Vagina (tissue), 2 donors: Measurements from ENCODE around the gene IL1RN.

Experiments
- CTCF ChIP-seq, 3 experiments: fragments of 450-650 bp in 2 of 3; fragments of 200-600 bp in 1 of 3; sonication (generic) in 1 of 3; IDR thresholded peaks; one replicate each; pipeline ENCODE4 v1.5.1; 2017 to 2019; ENCODE audit warnings: antibody characterized with exemption in 3 of 3, mild to moderate bottlenecking in 2 of 3, moderate library complexity in 2 of 3
- POLR2AphosphoS5 ChIP-seq, 2 donors: sonication (generic); formaldehyde crosslinking; IDR thresholded peaks; one replicate each; pipeline ENCODE4 v1.9.0; 2017; ENCODE audit warnings: antibody characterized with exemption in 2 of 2, mild to moderate bottlenecking in 2 of 2, low read depth in 1 of 2; ENCODE audit not compliant: insufficient read depth in 1 of 2

- no peak for TF ChIP-seq CTCF (IDR thresholded peaks at IDR 0.05)
- no peak for TF ChIP-seq POLR2AphosphoS5 (IDR thresholded peaks at IDR 0.05; ENCODE audit: insufficient read depth in 1 of 2, low read depth in 1 of 2)
These were observed 36.0 kb upstream of the IL1RN start for GRCh38 chr2:113091231-113091896.
